HG03097 (cell line): ENCODE measurements around the gene FOSL2.
"Not testable (repeated sequence)": the region's sequence is repeated elsewhere in the genome, so short reads cannot be mapped to it uniquely, and the experiment has no call there.

ENCODE experiments used
- ATAC-seq: cut with Tn5 transposase; IDR thresholded peaks from one replicate; pipeline ENCODE4 v1.9.1; 2021; ENCODE audit not compliant: unreplicated experiment, low FRiP score

The FOSL2 gene

GRCh38 chr2:28371728-28372127 is 20.9 kb upstream of the FOSL2 start:
- ATAC-seq: not testable (repeated sequence)

- no peak for ATAC-seq
Measured at GRCh38 chr2:28373854-28374253, 18.8 kb upstream of the FOSL2 start.

DNA sequence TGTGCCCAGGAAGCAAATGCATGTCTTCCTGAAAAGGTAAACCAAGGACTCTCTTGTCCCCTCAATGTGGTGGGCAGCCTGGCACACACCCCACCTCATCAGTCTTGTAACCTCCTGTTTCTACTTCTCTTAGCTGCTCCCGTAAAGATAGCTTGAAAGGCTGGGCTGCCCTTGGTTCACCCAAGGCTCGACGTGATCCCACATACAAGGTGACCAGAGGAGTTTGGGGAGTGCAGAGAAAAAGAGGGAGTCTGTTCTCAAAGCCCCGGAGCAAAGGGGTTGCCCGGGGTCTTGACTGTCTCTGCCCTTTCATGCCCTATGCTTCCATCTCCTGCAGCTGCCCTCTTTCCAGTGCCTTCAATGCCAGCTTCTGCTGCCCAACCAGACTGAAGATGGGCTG is 18.3 kb upstream of the FOSL2 start:
- no peak for ATAC-seq

DNA sequence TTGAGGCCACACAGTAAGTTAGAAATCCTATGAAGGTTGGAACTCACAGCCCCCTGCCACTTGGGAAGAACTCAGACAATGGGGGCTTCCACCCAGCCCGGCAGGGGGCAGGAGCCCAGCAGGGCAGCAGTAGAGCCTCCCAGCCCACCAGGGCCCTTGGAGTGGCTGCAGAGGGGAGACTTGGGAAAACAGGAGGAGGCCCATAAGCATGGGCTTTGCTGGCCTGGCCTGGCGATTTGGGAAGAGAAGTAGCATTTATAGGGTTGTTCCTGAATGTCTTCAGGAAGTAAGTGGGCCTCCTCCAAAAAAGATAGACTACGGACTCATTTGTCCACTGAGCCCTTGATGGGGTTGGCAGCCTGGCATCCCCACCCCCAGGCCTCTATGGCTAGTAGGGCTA is 17.4 kb upstream of the FOSL2 start:
- no peak for ATAC-seq

GRCh38 chr2:28375742-28376631 is 16.7 kb upstream of the FOSL2 start:
- ATAC-seq: no peak

DNA sequence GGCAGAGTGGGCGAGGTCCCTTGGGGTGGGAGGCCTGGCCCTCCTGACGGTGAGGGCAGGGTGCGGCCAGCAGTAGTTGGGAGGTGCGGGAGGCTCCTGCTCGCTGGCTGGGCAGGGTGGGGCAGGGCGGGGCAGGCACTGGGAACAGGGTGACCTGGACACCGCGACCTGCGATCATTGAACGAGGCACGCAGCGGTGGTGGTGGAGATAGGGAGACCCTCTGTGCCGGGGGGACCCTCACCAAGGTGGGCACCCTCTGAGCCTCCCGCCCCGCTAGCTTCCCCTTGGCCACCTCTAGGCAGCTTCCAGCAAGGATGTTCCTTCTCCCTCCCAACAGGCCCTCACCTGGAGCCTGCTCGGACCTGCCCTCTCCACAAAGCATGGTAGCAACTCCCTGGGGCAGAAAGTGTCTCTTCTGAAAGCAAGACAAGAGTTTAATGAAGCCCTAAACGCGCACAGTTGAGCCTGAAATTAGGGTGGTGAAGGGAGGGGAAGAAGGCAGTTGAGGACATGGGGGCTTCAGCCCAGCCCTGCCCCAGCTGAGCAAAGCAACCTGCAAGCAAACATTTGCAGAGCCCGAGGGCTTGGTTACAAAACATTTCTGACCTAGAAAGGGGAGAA is 15.4 kb upstream of the FOSL2 start:
- no peak for ATAC-seq

DNA sequence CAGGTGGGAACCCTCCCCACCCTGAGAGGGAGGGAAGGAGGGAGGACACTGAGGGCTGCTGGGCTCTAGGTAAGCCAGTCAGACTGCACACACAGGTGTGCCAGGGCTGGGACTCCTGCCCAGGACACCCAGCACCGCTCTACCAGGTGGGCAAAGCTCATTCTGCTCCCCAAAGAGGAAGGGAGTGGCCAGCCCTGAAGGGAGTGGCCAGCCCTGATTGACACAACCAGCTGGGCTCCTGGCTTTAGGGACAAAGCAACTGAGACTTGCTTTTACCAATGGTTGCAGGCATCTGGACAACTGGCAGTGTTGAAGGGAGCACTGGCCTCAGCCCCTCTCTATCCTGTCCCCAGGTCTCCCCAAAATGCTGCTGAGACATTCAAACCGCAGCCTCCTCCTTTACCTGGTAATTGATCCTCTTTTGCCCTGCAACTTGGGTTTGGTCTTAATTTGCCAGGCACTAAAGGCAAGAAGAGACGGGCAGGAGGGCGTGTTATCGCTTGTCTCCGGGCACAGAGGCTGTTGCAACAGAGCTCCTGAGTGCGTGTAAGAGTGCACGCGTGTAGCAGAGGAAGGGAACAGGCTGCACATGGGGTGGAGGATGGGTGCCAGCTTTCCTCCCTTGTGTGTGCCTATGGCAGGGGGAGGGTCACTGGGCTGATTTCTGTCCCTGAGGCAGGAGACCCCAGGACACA is 14.5 kb upstream of the FOSL2 start:
- no peak for ATAC-seq

DNA sequence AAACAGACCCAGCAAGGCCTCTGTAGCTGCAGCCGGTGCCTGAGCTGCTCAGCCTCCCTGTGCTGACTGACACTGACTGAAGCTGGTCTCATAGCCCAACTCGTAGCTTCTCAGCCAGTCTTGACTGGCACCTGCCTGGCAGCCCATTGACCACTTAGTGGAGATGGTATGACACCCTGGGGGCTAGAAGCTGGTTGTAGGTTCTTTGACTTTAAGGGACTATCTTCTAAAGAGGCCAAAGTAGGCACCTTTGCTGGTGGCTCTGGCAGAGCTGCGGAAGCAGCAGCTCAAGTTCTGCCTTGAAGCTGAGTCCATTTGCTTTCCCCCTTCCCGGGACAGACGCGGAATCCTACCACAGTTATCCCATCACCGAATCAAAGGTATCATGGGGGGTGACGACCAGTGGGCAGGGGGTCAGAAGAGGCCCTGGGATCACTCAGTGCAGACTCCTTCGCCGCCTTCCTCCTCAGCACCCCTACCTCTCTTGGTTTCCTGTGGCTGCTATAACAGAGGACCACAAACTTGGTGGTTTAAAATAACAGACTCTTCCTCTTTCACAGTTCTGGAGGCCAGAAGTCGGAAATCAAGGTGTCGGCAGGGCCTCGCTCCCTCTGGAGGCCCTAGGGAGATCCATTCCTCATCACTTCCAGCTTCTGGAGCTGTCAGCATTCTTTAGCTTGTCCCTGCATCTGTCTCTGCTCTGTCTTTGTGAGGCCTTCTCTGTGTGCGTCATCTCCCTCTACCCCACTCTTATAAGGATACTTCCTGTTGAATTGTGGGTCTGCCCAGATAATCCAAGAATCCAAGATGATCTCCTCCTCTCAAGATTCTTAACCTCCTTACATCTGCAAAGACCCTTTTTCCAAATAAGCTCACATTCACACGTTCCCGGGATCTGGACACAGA is 13.7 kb upstream of the FOSL2 start:
- no peak for ATAC-seq

DNA sequence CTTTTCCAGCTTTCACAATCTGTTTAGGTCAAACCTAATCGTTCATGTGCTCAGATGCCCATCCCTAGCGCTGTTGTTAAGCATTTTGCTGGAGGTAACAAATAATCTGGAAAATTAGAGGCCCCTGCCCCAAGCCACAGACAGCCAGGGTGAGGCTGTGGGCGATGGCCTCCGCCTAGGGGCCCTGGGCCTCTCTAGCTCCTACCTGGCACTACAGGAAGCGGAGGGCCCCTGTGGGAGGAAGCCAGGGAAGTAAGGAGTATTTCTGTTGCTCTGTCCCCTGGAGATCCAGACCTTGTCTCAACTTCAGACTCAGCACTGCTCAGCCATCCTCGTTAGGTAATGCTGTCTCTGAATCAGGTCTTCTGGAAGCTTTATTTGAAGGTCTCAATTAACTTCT is 12.4 kb upstream of the FOSL2 start:
- no peak for ATAC-seq

- ATAC-seq: no peak
Measured at GRCh38 chr2:28381225-28382180, 11.2 kb upstream of the FOSL2 start.

DNA sequence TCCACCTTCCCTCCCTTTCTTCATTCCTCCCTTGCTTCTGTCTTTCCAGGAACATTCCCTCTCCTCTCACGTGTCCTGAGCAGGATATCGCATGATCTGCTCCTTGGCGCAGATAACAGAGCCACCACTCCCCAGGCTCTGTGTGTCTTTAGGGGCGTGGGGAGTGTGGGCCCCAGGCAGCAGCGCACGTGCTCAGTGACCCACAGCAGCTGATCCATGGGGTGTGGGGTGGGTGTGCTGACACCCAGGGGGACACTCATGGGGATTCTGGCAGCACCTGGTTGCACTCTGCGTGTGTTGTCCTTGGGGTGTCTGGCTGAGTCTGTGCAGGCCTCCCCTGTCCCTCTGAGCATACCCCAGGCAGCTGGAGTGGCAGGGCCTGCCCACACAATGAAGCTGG is 9.9 kb upstream of the FOSL2 start:
- ATAC-seq: no peak

- ATAC-seq: no peak
Measured at GRCh38 chr2:28387082-28387960, 5.3 kb upstream of the FOSL2 start.

GRCh38 chr2:28389399-28390240 is 3.0 kb upstream of the FOSL2 start:
- ATAC-seq: no peak

GRCh38 chr2:28390241-28390745 is 2.4 kb upstream of the FOSL2 start:
- ATAC-seq: no peak

DNA sequence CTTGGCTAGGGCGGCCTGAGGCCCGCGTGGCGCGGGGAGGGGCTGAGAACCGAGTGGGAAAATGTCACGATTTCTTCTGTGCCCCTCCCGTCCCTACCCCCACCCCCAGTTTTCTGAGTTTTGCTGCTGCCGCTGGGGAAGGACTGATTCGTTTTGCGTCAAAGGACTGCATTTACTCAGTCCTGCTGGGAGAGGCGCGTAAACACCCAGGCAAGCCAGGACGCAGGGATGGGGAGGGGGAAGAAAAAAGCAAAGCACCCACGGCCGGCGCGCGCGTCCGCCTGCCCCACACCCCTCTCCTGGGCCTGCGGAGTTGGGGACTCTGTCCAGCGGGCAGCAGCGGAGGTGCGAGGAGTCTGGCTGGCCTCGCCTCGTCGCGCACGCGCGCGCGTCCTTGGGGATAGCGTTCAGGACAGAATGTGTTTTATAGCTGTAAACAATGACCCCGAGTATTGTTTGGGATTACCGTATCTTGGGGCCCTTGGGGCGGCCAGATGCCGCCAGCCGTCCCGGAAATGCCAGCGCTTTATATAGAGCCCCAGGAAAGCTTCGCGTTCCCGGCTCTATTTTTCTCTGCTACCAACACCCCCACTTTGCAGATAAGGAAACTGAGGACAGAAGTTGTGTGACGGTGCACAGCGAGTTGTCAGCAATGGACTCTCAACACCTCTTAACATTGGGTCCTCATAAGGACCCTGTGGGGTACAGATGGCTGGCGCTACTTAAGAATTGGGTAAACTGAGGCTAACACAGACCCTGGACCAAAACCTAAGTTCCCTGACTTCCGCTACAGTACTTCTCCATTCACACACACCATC is 1.7 kb upstream of the FOSL2 start:
- no peak for ATAC-seq

DNA sequence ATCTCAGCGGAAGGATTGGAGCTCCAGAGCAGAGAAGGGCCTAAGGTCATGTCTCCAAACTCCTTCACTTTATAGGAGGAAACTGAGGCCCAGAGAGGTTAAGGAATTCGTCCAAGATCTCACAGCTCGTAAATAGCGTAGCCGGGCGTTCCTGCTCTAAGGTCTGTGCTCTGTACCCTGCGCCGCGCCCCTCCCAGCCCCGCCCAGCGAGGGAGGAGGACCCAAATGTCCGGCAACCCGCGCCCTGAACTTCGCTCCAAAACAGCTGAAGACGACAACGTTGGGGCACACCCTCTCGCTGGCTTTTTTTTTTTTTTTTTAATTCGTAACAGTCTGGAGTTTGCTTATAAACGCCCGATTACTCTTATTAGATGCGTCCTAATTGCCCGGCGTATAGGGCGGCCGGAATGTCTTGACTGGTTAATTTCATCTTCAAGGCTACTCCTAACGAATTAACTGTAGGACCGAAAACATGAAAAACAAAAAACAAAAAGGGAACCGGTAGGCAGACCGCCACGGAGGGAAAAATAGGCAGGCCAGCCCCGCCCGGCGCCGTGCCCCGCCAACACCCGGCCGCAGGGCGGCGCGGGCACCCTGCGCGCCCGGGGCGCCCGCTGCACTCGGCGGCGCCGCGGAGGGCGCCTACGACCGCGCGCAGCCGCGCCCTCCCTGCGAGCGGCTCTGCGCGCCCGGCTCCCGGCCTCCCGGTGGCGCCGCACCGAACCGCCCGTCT is 928 bp upstream of the FOSL2 start:
- ATAC-seq: peak; percentile 28
